GM12878 (cell line): Measurements from ENCODE around the gene VAV2. TPM values are rescaled to one million over a fixed set of nuclear protein-coding genes. Genes with fewer than 3 reads are reported as not detected.

ENCODE experiments used
- ATAC-seq: fragments of 200-7000 bp; cut with Tn5 transposase; 3 replicates; pipeline ENCODE4 v1.9.1; 2020; ENCODE audit warnings: mild to moderate bottlenecking, moderate library complexity
- BruUV-seq: library from RNA; stranded (reverse); fragments of 400-500 nt; replicated peaks from 2 replicates; lab custom pipeline; 2021; lab: Mats Ljungman, UMichigan
- CTCF ChIA-PET: fragments of 300-600 bp; sonication (Branson Sonifier 250); formaldehyde crosslinking; extraction: SDS; loops from one replicate; lab custom pipeline; 2021; ENCODE audit warnings: inconsistent platforms; lab: Yijun Ruan, JAX
- POLR2A ChIA-PET: fragments of 350-600 bp; formaldehyde crosslinking; extraction: SDS; loops from one replicate; lab custom pipeline; 2021; ENCODE audit warnings: inconsistent platforms; lab: Charles Lee
- RAD21 ChIA-PET: fragments of 300-600 bp; sonication (Branson Sonifier 250); formaldehyde crosslinking; loops from one replicate; lab custom pipeline; 2023; ENCODE audit warnings: antibody characterized with exemption; ENCODE audit not compliant: unreplicated experiment; lab: Charles Lee
- SMC1A ChIA-PET: fragments of 300-600 bp; sonication (Branson Sonifier 250); formaldehyde crosslinking; loops from one replicate; lab custom pipeline; 2023; ENCODE audit not compliant: unreplicated experiment, uncharacterized antibody; lab: Charles Lee
- DNase-seq: peaks from one replicate; pipeline ENCODE4 v3.0.0-alpha.2; 2011; ENCODE audit warnings: low read depth, low spot score
- FAIRE-seq: peaks from 3 replicates; lab custom pipeline; 2011; peaks lifted over from hg19 to GRCh38; lab: Jason Lieb, UNC
- H2AFZ ChIP-seq: 2 replicates; pipeline ENCODE4 v1.6.0; 2011; ENCODE audit warnings: low read depth, low read length, control low read depth; ENCODE audit not compliant: control insufficient read depth
- H3K27ac ChIP-seq: 2 replicates; pipeline ENCODE4 v1.5.1; 2011; ENCODE audit warnings: control low read depth; ENCODE audit not compliant: control insufficient read depth, insufficient read depth
- H3K27me3 ChIP-seq, 2 experiments: replicated peaks in 1 of 2; 2 replicates each; pipeline versions ENCODE4 v1.6.0 to v1.6.1; 2011; ENCODE audit warnings: low read length in 1 of 2; ENCODE audit not compliant: control insufficient read depth in 2 of 2, insufficient read depth in 2 of 2
- H3K36me3 ChIP-seq, 2 experiments: 2 replicates each; pipeline ENCODE4 v1.5.1; 2011; ENCODE audit warnings: low read length in 1 of 2; ENCODE audit not compliant: control insufficient read depth in 2 of 2, insufficient read depth in 2 of 2
- H3K4me1 ChIP-seq: 2 replicates; pipeline ENCODE4 v1.6.1; 2011; ENCODE audit warnings: mild to moderate bottlenecking, low read length, moderate library complexity, mixed read lengths; ENCODE audit not compliant: control insufficient read depth, insufficient read depth
- H3K4me2 ChIP-seq: 2 replicates; pipeline ENCODE4 v1.6.0; 2011; ENCODE audit warnings: control low read depth; ENCODE audit not compliant: control insufficient read depth, insufficient read depth
- H3K4me3 ChIP-seq: fragments of 200-600 bp; sonication (generic); 2 replicates; pipeline ENCODE4 v1.5.1; 2016
- H3K79me2 ChIP-seq: 2 replicates; pipeline ENCODE4 v1.6.0; 2011; ENCODE audit warnings: low read length; ENCODE audit not compliant: control insufficient read depth, insufficient read depth
- H3K9ac ChIP-seq: 2 replicates; pipeline ENCODE4 v1.8.0; 2011; ENCODE audit warnings: low read length, control low read depth, mixed read lengths; ENCODE audit not compliant: control insufficient read depth, insufficient read depth
- H3K9me3 ChIP-seq: replicated peaks from 3 replicates; pipeline ENCODE4 v1.5.1; 2011; ENCODE audit warnings: mild to moderate bottlenecking, low read length; ENCODE audit not compliant: control insufficient read depth, insufficient read depth
- H4K20me1 ChIP-seq: 2 replicates; pipeline ENCODE4 v1.6.0; 2011; ENCODE audit not compliant: control insufficient read depth, insufficient read depth
- BCL11A ChIP-seq: IDR thresholded peaks from 2 replicates; pipeline ENCODE4 v1.6.1; 2011; ENCODE audit warnings: low read depth, low read length
- CREM ChIP-seq: IDR thresholded peaks from 2 replicates; pipeline ENCODE4 v1.6.1; 2014; ENCODE audit warnings: antibody characterized with exemption, low read depth
- HDAC2 ChIP-seq: fragments of 200-600 bp; sonication (generic); IDR thresholded peaks from 2 replicates; pipeline ENCODE4 v1.6.1; 2017
- MYB ChIP-seq: fragments of 150-350 bp; IDR thresholded peaks from 2 replicates; pipeline ENCODE4 v1.6.1; 2014; ENCODE audit warnings: mild to moderate bottlenecking, low read depth, low read length, borderline replicate concordance
- MYC ChIP-seq: IDR thresholded peaks from 2 replicates; pipeline ENCODE4 v1.6.1; 2011; ENCODE audit warnings: mild to moderate bottlenecking, low read length, moderate library complexity, inconsistent platforms; ENCODE audit not compliant: insufficient read depth, insufficient replicate concordance, insufficient read length, severe bottlenecking
- NBN ChIP-seq: fragments of 450-650 bp; IDR thresholded peaks from 2 replicates; pipeline ENCODE4 v1.6.1; 2016
- NFYB ChIP-seq: IDR thresholded peaks from 2 replicates; pipeline ENCODE4 v1.6.1; 2011; ENCODE audit warnings: low read depth, mild to moderate bottlenecking, low read length, improper control_type of control experiment, moderate library complexity; ENCODE audit not compliant: insufficient read depth
- NR2C2 ChIP-seq: IDR thresholded peaks from 2 replicates; pipeline ENCODE4 v1.6.1; 2011; ENCODE audit warnings: borderline replicate concordance, low read depth; ENCODE audit not compliant: control insufficient read depth, insufficient read length
- RAD21 ChIP-seq: IDR thresholded peaks from 2 replicates; pipeline ENCODE4 v1.6.1; 2011; ENCODE audit warnings: mild to moderate bottlenecking, low read depth, low read length, moderate library complexity; ENCODE audit not compliant: insufficient read depth
- RCOR1 ChIP-seq: conservative IDR thresholded peaks from 2 replicates; pipeline ENCODE4 v1.6.1; 2012; ENCODE audit warnings: low read depth, low read length, improper control_type of control experiment
- SMAD1 ChIP-seq: fragments of 450-650 bp; IDR thresholded peaks from 2 replicates; pipeline ENCODE4 v1.6.1; 2018; ENCODE audit warnings: mild to moderate bottlenecking, low read depth; ENCODE audit not compliant: partially characterized antibody
- SREBF2 ChIP-seq: IDR thresholded peaks from 2 replicates; pipeline ENCODE4 v1.6.1; 2012; ENCODE audit warnings: mild to moderate bottlenecking, low read length
- STAT1 ChIP-seq: fragments of 450-650 bp; conservative IDR thresholded peaks from 2 replicates; pipeline ENCODE4 v1.6.1; 2014; ENCODE audit warnings: antibody characterized with exemption, mild to moderate bottlenecking
- STAT3 ChIP-seq: IDR thresholded peaks from 2 replicates; pipeline ENCODE4 v1.6.1; 2011; ENCODE audit warnings: low read depth, low read length, improper control_type of control experiment
- TCF7 ChIP-seq: IDR thresholded peaks from 2 replicates; pipeline ENCODE4 v1.6.1; 2014; ENCODE audit warnings: antibody characterized with exemption, borderline replicate concordance
- ZNF274 ChIP-seq: IDR thresholded peaks from one replicate; pipeline ENCODE4 v1.8.0; 2011; ENCODE audit not compliant: insufficient read length, insufficient read depth
- WGBS: methylation state at CpG from one replicate; pipeline ENCODE4 v1.1.6; 2016; ENCODE audit warnings: low lambda C conversion rate; ENCODE audit not compliant: insufficient replicate concordance, insufficient coverage; ENCODE audit errors: missing lambda C conversion rate; 5-methylcytosine and 5-hydroxymethylcytosine counted together
- in situ Hi-C: fragments of 300-500 bp; cut with MboI; formaldehyde crosslinking; loops from 9 replicates; pipeline ENCODE4 v1.14.3; 2018; ENCODE audit warnings: mixed read lengths
- intact Hi-C: fragments of 100-400 bp; cut with micrococcal nuclease; formaldehyde crosslinking; loops from one replicate; pipeline ENCODE4 v1.14.2; 2022; ENCODE audit not compliant: unreplicated experiment
- polyA plus RNA-seq, 11 experiments: library from polyadenylated mRNA; depleted of rRNA in 4 of 11; unstranded in 6 of 11; stranded (reverse) in 5 of 11; fragments of >200 nt; fragmentation: Nextera tagmentation in 4 of 11; fragmentation: Illumina TruSeq in 1 of 11; extraction: Ambion mirVana in 4 of 11; extraction: Trizol in 1 of 11; gene quantifications; 1 replicate in 1 of 11; 2 replicates in 10 of 11; pipeline versions ENCODE4 v1.2.1 to v1.2.3, GENCODE V29; 2011 to 2016; ENCODE audit warnings: inconsistent platforms in 2 of 11, missing spikeins in 2 of 11, low read depth in 1 of 11
- total RNA-seq, 4 experiments: library from RNA; depleted of rRNA in 3 of 4; stranded (reverse); fragments of >200 nt in 3 of 4; fragmentation: Illumina TruSeq in 1 of 4; extraction: Trizol in 1 of 4; gene quantifications; 2 replicates each; pipeline versions ENCODE4 v1.2.1 to v1.2.3, GENCODE V29; 2013 to 2021
- TF ChIP-seq, protein P1 (sequence below): fragments of 450-650 bp; IDR thresholded peaks from 2 replicates; pipeline ENCODE4 v1.6.1; 2017; ENCODE audit warnings: low read depth, mild to moderate bottlenecking, moderate library complexity
- TF ChIP-seq, protein P2 (sequence below): fragments of 450-650 bp; IDR thresholded peaks from 2 replicates; pipeline ENCODE4 v1.6.1; 2017; ENCODE audit warnings: borderline replicate concordance
- TF ChIP-seq, protein P3 (sequence below): fragments of 450-650 bp; IDR thresholded peaks from 2 replicates; pipeline ENCODE4 v1.6.1; 2016; ENCODE audit warnings: mild to moderate bottlenecking, moderate library complexity, borderline replicate concordance

VAV2 gene
- total and polyA plus RNA-seq, 10 of the 15 experiments (the other 5 are each of a cell fraction or from before 2014, with no cell fraction given) = 0.13 to 43.9 (median 16.9) TPM

DNA sequence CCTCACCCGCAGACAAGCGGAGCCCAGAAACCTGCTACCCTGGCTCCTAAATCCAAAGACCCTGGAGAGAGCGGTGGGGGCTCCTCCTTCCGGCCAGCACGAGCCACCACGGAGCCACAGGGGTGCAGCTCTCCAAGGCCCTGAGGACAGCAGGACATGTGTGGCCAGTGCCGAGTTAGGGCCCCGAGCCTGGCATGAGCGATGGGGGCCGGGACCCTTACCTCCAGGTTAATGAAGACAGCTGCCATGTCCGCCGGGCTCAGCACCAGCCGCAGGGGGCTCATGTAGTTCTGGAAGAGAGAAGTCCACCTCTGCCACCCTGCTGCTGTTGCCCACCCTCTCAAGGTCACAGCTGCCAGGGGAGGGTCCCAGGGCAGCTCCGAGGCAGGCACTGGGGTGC is 185.1 kb downstream of the VAV2 start (continued):
- TF ChIP-seq, protein P1, sequence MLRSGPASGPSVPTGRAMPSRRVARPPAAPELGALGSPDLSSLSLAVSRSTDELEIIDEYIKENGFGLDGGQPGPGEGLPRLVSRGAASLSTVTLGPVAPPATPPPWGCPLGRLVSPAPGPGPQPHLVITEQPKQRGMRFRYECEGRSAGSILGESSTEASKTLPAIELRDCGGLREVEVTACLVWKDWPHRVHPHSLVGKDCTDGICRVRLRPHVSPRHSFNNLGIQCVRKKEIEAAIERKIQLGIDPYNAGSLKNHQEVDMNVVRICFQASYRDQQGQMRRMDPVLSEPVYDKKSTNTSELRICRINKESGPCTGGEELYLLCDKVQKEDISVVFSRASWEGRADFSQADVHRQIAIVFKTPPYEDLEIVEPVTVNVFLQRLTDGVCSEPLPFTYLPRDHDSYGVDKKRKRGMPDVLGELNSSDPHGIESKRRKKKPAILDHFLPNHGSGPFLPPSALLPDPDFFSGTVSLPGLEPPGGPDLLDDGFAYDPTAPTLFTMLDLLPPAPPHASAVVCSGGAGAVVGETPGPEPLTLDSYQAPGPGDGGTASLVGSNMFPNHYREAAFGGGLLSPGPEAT = no peak
- TF ChIP-seq NBN (no peak), STAT3 (no peak)

DNA sequence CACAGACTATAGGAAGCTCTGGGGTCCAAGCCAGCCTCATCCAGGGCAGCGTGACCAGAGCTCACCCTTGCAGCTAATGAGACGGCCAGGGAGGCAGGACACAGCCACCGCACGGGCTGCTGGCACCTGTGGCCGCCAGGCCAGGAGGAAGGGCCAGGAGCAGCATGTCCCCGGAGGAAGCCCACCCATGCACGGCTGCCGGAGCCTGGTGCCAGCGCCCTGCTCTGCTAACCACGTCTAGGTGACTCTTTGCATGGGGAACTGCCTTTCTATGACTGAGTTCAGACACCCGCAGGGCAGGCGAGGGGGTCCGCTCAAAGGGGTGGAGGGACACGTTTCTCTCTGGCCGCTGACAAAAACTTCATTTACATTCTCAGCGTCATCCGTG is 185.5 kb downstream of the VAV2 start:
- SMC1A ChIA-PET = no interaction called here

More for the DNA sequence above, 185.5 kb downstream of the VAV2 start:
- no peak overlapping the region for H3K27ac ChIP-seq
- H3K4me1 ChIP-seq = no peaks in the 10 kb centered on the region
- TF ChIP-seq CREM (no peak), STAT3 (no peak), SMAD1 (no peak), STAT1 (no peak), TCF7 (no peak), HDAC2 (no peak), SREBF2 (no peak), MYC (no peak), RCOR1 (no peak), BCL11A (no peak), NR2C2 (no peak), MYB (no peak), RAD21 (no peak), ZNF274 (no peak), NFYB (no peak)
- TF ChIP-seq, protein P2, sequence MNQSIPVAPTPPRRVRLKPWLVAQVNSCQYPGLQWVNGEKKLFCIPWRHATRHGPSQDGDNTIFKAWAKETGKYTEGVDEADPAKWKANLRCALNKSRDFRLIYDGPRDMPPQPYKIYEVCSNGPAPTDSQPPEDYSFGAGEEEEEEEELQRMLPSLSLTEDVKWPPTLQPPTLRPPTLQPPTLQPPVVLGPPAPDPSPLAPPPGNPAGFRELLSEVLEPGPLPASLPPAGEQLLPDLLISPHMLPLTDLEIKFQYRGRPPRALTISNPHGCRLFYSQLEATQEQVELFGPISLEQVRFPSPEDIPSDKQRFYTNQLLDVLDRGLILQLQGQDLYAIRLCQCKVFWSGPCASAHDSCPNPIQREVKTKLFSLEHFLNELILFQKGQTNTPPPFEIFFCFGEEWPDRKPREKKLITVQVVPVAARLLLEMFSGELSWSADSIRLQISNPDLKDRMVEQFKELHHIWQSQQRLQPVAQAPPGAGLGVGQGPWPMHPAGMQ = no peak
- TF ChIP-seq, protein P3, sequence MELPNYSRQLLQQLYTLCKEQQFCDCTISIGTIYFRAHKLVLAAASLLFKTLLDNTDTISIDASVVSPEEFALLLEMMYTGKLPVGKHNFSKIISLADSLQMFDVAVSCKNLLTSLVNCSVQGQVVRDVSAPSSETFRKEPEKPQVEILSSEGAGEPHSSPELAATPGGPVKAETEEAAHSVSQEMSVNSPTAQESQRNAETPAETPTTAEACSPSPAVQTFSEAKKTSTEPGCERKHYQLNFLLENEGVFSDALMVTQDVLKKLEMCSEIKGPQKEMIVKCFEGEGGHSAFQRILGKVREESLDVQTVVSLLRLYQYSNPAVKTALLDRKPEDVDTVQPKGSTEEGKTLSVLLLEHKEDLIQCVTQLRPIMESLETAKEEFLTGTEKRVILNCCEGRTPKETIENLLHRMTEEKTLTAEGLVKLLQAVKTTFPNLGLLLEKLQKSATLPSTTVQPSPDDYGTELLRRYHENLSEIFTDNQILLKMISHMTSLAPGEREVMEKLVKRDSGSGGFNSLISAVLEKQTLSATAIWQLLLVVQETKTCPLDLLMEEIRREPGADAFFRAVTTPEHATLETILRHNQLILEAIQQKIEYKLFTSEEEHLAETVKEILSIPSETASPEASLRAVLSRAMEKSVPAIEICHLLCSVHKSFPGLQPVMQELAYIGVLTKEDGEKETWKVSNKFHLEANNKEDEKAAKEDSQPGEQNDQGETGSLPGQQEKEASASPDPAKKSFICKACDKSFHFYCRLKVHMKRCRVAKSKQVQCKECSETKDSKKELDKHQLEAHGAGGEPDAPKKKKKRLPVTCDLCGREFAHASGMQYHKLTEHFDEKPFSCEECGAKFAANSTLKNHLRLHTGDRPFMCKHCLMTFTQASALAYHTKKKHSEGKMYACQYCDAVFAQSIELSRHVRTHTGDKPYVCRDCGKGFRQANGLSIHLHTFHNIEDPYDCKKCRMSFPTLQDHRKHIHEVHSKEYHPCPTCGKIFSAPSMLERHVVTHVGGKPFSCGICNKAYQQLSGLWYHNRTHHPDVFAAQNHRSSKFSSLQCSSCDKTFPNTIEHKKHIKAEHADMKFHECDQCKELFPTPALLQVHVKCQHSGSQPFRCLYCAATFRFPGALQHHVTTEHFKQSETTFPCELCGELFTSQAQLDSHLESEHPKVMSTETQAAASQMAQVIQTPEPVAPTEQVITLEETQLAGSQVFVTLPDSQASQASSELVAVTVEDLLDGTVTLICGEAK = no peak
- TF ChIP-seq, all 136 proteins: peak for 0
- no peaks in the 10 kb centered on the region for H4K20me1 ChIP-seq
- H2AFZ ChIP-seq = no peak overlapping the region
- in situ Hi-C loops = no loop called here
- no peak for DNase-seq
- no peaks in the 10 kb centered on the region for H3K9me3 ChIP-seq
- no TSS peak for BruUV-seq
- ChIA-PET POLR2A (no interaction called here), CTCF (no interaction called here), RAD21 (no interaction called here)
- H3K27me3 ChIP-seq = no peaks in the 10 kb centered on the region
- FAIRE-seq = no peak
- 75% methylated on average over 16 of the region's 17 CpGs for whole genome bisulfite sequencing
- no peak for ATAC-seq
- peaks cover 8 to 32% of the 10 kb centered on the region in 2 experiments; a peak in 3 of 4 replicates for H3K36me3 ChIP-seq
- no peak overlapping the region for H3K4me2 ChIP-seq
- H3K9ac ChIP-seq = no peak overlapping the region
- H3K4me3 ChIP-seq = no peak overlapping the region
- intact Hi-C loops = no loop called here
- H3K79me2 ChIP-seq = no peaks in the 10 kb centered on the region
